Measurements from ENCODE around the gene CTNNA3.
A peak's percentile ranks its signal among the peaks of the same experiment; 100 is the strongest.

CTNNA3 gene

GRCh38 chr10:66180021-66180420, 1516.0 kb downstream of the CTNNA3 start:
- H3K79me2 ChIP-seq (ENCODE audit: insufficient read depth, low read length) = no peaks in the 10 kb centered on the region
- no peaks in the 10 kb centered on the region for H3K4me1 ChIP-seq (ENCODE audit: insufficient read depth, low read length, poor library complexity, severe bottlenecking)
- H3K4me3 ChIP-seq (ENCODE audit: low read length, poor library complexity, severe bottlenecking) = no peak overlapping the region
- no peaks in the 10 kb centered on the region for H3F3A ChIP-seq (ENCODE audit: low read depth)
- no peak overlapping the region for H3K9ac ChIP-seq (ENCODE audit: low read depth, low read length, poor library complexity, severe bottlenecking)
- TF ChIP-seq, protein P1, sequence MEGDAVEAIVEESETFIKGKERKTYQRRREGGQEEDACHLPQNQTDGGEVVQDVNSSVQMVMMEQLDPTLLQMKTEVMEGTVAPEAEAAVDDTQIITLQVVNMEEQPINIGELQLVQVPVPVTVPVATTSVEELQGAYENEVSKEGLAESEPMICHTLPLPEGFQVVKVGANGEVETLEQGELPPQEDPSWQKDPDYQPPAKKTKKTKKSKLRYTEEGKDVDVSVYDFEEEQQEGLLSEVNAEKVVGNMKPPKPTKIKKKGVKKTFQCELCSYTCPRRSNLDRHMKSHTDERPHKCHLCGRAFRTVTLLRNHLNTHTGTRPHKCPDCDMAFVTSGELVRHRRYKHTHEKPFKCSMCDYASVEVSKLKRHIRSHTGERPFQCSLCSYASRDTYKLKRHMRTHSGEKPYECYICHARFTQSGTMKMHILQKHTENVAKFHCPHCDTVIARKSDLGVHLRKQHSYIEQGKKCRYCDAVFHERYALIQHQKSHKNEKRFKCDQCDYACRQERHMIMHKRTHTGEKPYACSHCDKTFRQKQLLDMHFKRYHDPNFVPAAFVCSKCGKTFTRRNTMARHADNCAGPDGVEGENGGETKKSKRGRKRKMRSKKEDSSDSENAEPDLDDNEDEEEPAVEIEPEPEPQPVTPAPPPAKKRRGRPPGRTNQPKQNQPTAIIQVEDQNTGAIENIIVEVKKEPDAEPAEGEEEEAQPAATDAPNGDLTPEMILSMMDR (conservative IDR thresholded peaks at IDR 0.05; ENCODE audit: low read length) = no peak
- no peak for TF ChIP-seq EZH2phosphoT487 (IDR thresholded peaks at IDR 0.05; ENCODE audit: borderline replicate concordance)
- peak overlapping the region; percentile 90 for H2AFZ ChIP-seq (ENCODE audit: low read length)
- no peaks in the 10 kb centered on the region for H3K9me2 ChIP-seq (replicated peaks; ENCODE audit: low read depth, low read length)
- no peaks in the 10 kb centered on the region for H3K9me3 ChIP-seq (ENCODE audit: insufficient read depth, low read depth, low read length)
- no peaks in the 10 kb centered on the region for H3K36me3 ChIP-seq (ENCODE audit: insufficient read depth, low read length)
- no peak overlapping the region for H3K4me2 ChIP-seq (ENCODE audit: low read depth, low read length, poor library complexity, severe bottlenecking)
- no peaks in the 10 kb centered on the region for H3K27me3 ChIP-seq (ENCODE audit: insufficient read depth, low read length, poor library complexity, severe bottlenecking)
- no peaks in the 10 kb centered on the region for H4K20me1 ChIP-seq (ENCODE audit: insufficient read depth, low read length, poor library complexity, severe bottlenecking)

- no peaks in the 10 kb centered on the region for H3K4me1 ChIP-seq (ENCODE audit: insufficient read depth, low read length, poor library complexity, severe bottlenecking)
- no peak overlapping the region for H3K4me2 ChIP-seq (ENCODE audit: low read depth, low read length, poor library complexity, severe bottlenecking)
- no peaks in the 10 kb centered on the region for H3K9me2 ChIP-seq (replicated peaks; ENCODE audit: low read depth, low read length)
- no peaks in the 10 kb centered on the region for H3K9me3 ChIP-seq (ENCODE audit: insufficient read depth, low read depth, low read length)
- H3K27me3 ChIP-seq (ENCODE audit: insufficient read depth, low read length, poor library complexity, severe bottlenecking) = no peaks in the 10 kb centered on the region
- TF ChIP-seq EZH2phosphoT487 (IDR thresholded peaks at IDR 0.05; ENCODE audit: borderline replicate concordance) = no peak
- TF ChIP-seq, protein P1 (conservative IDR thresholded peaks at IDR 0.05; ENCODE audit: low read length) = no peak
- H3K36me3 ChIP-seq (ENCODE audit: insufficient read depth, low read length) = no peaks in the 10 kb centered on the region
- H2AFZ ChIP-seq (ENCODE audit: low read length) = no peak overlapping the region
- no peaks in the 10 kb centered on the region for H3K79me2 ChIP-seq (ENCODE audit: insufficient read depth, low read length)
- no peaks in the 10 kb centered on the region for H4K20me1 ChIP-seq (ENCODE audit: insufficient read depth, low read length, poor library complexity, severe bottlenecking)
- no peak overlapping the region for H3K9ac ChIP-seq (ENCODE audit: low read depth, low read length, poor library complexity, severe bottlenecking)
- no peak overlapping the region for H3K4me3 ChIP-seq (ENCODE audit: low read length, poor library complexity, severe bottlenecking)
- H3F3A ChIP-seq (ENCODE audit: low read depth) = no peaks in the 10 kb centered on the region
Observed at GRCh38 chr10:66176772-66177171, 1519.2 kb downstream of the CTNNA3 start.

GRCh38 chr10:66167816-66168215, 1528.2 kb downstream of the CTNNA3 start:
- no peak overlapping the region for H2AFZ ChIP-seq (ENCODE audit: low read length)
- H4K20me1 ChIP-seq (ENCODE audit: insufficient read depth, low read length, poor library complexity, severe bottlenecking) = no peaks in the 10 kb centered on the region
- no peaks in the 10 kb centered on the region for H3K9me3 ChIP-seq (ENCODE audit: insufficient read depth, low read depth, low read length)
- TF ChIP-seq, protein P1 (conservative IDR thresholded peaks at IDR 0.05; ENCODE audit: low read length) = no peak
- TF ChIP-seq EZH2phosphoT487 (IDR thresholded peaks at IDR 0.05; ENCODE audit: borderline replicate concordance) = no peak
- H3K27me3 ChIP-seq (ENCODE audit: insufficient read depth, low read length, poor library complexity, severe bottlenecking) = no peaks in the 10 kb centered on the region
- no peaks in the 10 kb centered on the region for H3K36me3 ChIP-seq (ENCODE audit: insufficient read depth, low read length)
- H3K4me2 ChIP-seq (ENCODE audit: low read depth, low read length, poor library complexity, severe bottlenecking) = no peak overlapping the region
- no peak overlapping the region for H3K9ac ChIP-seq (ENCODE audit: low read depth, low read length, poor library complexity, severe bottlenecking)
- H3K9me2 ChIP-seq (replicated peaks; ENCODE audit: low read depth, low read length) = no peaks in the 10 kb centered on the region
- H3F3A ChIP-seq (ENCODE audit: low read depth) = no peaks in the 10 kb centered on the region
- H3K79me2 ChIP-seq (ENCODE audit: insufficient read depth, low read length) = no peaks in the 10 kb centered on the region
- no peaks in the 10 kb centered on the region for H3K4me1 ChIP-seq (ENCODE audit: insufficient read depth, low read length, poor library complexity, severe bottlenecking)
- no peak overlapping the region for H3K4me3 ChIP-seq (ENCODE audit: low read length, poor library complexity, severe bottlenecking)
